WTC11 (cell line): ENCODE measurements around the gene OSCAR. TPM values are rescaled to one million over a fixed set of nuclear protein-coding genes. Genes with fewer than 3 reads are reported as not detected.

ENCODE experiments used
- ATAC-seq: fragments of 200-7000 bp; cut with Tn5 transposase; 2 replicates; pipeline ENCODE4 v1.10.0; 2021; ENCODE audit warnings: mild to moderate bottlenecking, moderate library complexity
- CTCF ChIA-PET: fragments of 300-600 bp; sonication (Branson Sonifier 250); formaldehyde crosslinking; loops from one replicate; lab custom pipeline; 2021; ENCODE audit warnings: antibody characterized with exemption; lab: Charles Lee
- POLR2A ChIA-PET: fragments of 350-600 bp; sonication (Branson Sonifier 250); formaldehyde crosslinking; loops from one replicate; lab custom pipeline; 2021; ENCODE audit warnings: antibody characterized with exemption; lab: Charles Lee
- DNase-seq: peaks from one replicate; pipeline ENCODE4 v3.0.0; 2021; ENCODE audit warnings: low spot score
- H3K27ac Mint-ChIP-seq: 2 replicates; pipeline ENCODE4 v1.8.0; 2021; ENCODE audit warnings: mixed read lengths
- H3K27me3 Mint-ChIP-seq: 2 replicates; pipeline ENCODE4 v1.8.0; 2021; ENCODE audit warnings: low read depth, mild to moderate bottlenecking, moderate library complexity, mixed read lengths
- H3K36me3 Mint-ChIP-seq: 2 replicates; pipeline ENCODE4 v1.8.0; 2021; ENCODE audit warnings: mixed read lengths
- H3K4me1 Mint-ChIP-seq: 2 replicates; pipeline ENCODE4 v1.8.0; 2022; ENCODE audit warnings: mixed read lengths
- H3K4me3 Mint-ChIP-seq: 2 replicates; pipeline ENCODE4 v1.8.0; 2021; ENCODE audit warnings: mild to moderate bottlenecking, moderate library complexity, mixed read lengths
- H3K9me3 Mint-ChIP-seq: 2 replicates; pipeline ENCODE4 v1.8.0; 2021; ENCODE audit warnings: mixed read lengths
- E2F5 ChIP-seq: sonication (generic); formaldehyde crosslinking; IDR thresholded peaks from 2 replicates; pipeline ENCODE4 v1.8.1; 2022; ENCODE audit warnings: mild to moderate bottlenecking, moderate library complexity, missing genetic modification reagents
- ERG ChIP-seq: fragments of 250-450 bp; sonication (Bioruptor Pico); IDR thresholded peaks from 2 replicates; pipeline ENCODE4 v1.8.0; 2021; ENCODE audit warnings: mild to moderate bottlenecking
- FOXK1 ChIP-seq: sonication (generic); formaldehyde crosslinking; IDR thresholded peaks from 2 replicates; pipeline ENCODE4 v1.8.0; 2022; ENCODE audit warnings: mild to moderate bottlenecking, moderate library complexity, missing genetic modification reagents
- FOXP4 ChIP-seq: sonication (generic); formaldehyde crosslinking; IDR thresholded peaks from 2 replicates; pipeline ENCODE4 v1.8.0; 2022; ENCODE audit warnings: mild to moderate bottlenecking, missing genetic modification reagents
- GABPB1 ChIP-seq: sonication (generic); formaldehyde crosslinking; IDR thresholded peaks from 2 replicates; pipeline ENCODE4 v1.8.1; 2023; ENCODE audit warnings: mild to moderate bottlenecking, missing genetic modification reagents
- GTF2I ChIP-seq: fragments of 250-450 bp; sonication (Bioruptor Pico); conservative IDR thresholded peaks from 2 replicates; pipeline ENCODE4 v1.4.0; 2021; ENCODE audit warnings: mild to moderate bottlenecking
- HMGXB4 ChIP-seq: sonication (generic); formaldehyde crosslinking; IDR thresholded peaks from 2 replicates; pipeline ENCODE4 v1.8.1; 2023; ENCODE audit warnings: mild to moderate bottlenecking, moderate library complexity, missing genetic modification reagents
- OVOL2 ChIP-seq: fragments of 250-450 bp; sonication (Bioruptor Pico); IDR thresholded peaks from 2 replicates; pipeline ENCODE4 v1.9.0; 2021; ENCODE audit warnings: mild to moderate bottlenecking, borderline replicate concordance
- RORB ChIP-seq: fragments of 250-450 bp; sonication (Bioruptor Pico); IDR thresholded peaks from 2 replicates; pipeline ENCODE4 v1.9.0; 2021; ENCODE audit warnings: mild to moderate bottlenecking
- SOX15 ChIP-seq: fragments of 250-450 bp; sonication (Bioruptor Pico); IDR thresholded peaks from 2 replicates; pipeline ENCODE4 v1.9.0; 2021; ENCODE audit warnings: mild to moderate bottlenecking
- ZNF121 ChIP-seq: sonication (generic); formaldehyde crosslinking; IDR thresholded peaks from 2 replicates; pipeline ENCODE4 v1.8.0; 2023; ENCODE audit warnings: missing genetic modification reagents
- total RNA-seq: library from RNA; stranded (reverse); gene quantifications from 3 replicates; pipeline ENCODE4 v1.2.3, GENCODE V29; 2021
- TF ChIP-seq, protein P1 (sequence below): sonication (generic); formaldehyde crosslinking; IDR thresholded peaks from 2 replicates; pipeline ENCODE4 v1.8.0; 2022; ENCODE audit warnings: mild to moderate bottlenecking, missing genetic modification reagents
- TF ChIP-seq, protein P2 (sequence below): fragments of 250-450 bp; sonication (Bioruptor Pico); IDR thresholded peaks from 2 replicates; pipeline ENCODE4 v2.1.2; 2022; ENCODE audit warnings: mild to moderate bottlenecking, moderate library complexity
- TF ChIP-seq, protein P3 (sequence below): sonication (generic); formaldehyde crosslinking; IDR thresholded peaks from 2 replicates; pipeline ENCODE4 v1.8.1; 2022; ENCODE audit warnings: low read depth, mild to moderate bottlenecking, moderate library complexity, missing genetic modification reagents, borderline replicate concordance

The OSCAR gene
- total RNA-seq, 1 experiment from 2014 or later = 2.3 TPM

DNA sequence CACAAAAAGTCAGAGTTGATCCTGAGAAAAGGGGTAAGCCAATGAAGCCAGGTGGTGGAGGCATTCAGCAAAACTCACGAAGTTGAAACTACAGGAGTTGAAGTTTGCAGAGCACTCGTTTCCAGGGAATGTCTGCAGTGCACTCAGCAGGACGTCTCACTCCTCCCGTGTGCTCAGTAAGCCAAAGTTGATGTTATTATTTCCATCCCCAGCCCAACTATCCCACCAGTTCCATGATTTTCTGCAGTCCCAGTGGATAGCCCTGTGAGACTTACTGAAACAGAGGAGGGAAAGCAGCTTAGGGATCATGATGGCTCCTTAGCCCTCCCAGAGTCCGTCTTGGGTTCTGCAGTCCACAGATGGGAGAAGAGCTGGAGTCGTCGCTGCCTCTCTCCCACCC lies 19.6 kb downstream of the OSCAR start, which contains the start of gene TARM1:
TSS of gene TARM1 (minus strand) at position 334 of the 400 bp plus-strand sequence. CDS start at position 309, 25 bp downstream.
- CTCF ChIA-PET = interaction anchor here (1.0 to 2.0 kb wide), 3 partner anchors 8 to 57 kb away, joined by 4 to 5 read pairs (median 5); no protein-coding TSS in a partner anchor

More for the DNA sequence above, 19.6 kb downstream of the OSCAR start, which contains the start of gene TARM1:
- POLR2A ChIA-PET = no interaction called here
- no peak within 1 kb of the TSS for H3K27ac Mint-ChIP-seq
- peak; percentile 64 for ATAC-seq
- H3K9me3 Mint-ChIP-seq = peaks cover 25% of the 10 kb centered on the region
- no peak within 1 kb of the TSS for H3K4me3 Mint-ChIP-seq
- TF ChIP-seq, protein P1, sequence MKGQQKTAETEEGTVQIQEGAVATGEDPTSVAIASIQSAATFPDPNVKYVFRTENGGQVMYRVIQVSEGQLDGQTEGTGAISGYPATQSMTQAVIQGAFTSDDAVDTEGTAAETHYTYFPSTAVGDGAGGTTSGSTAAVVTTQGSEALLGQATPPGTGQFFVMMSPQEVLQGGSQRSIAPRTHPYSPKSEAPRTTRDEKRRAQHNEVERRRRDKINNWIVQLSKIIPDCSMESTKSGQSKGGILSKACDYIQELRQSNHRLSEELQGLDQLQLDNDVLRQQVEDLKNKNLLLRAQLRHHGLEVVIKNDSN (CRISPR knock-in tag) = no peak
- TF ChIP-seq ZNF121 (CRISPR knock-in tag) (no peak), FOXK1 (CRISPR knock-in tag) (no peak), OVOL2 (CRISPR knock-in tag) (no peak), GABPB1 (CRISPR knock-in tag) (no peak), SOX15 (CRISPR knock-in tag) (no peak), FOXP4 (CRISPR knock-in tag) (no peak), E2F5 (CRISPR knock-in tag) (no peak), GTF2I (no peak), ERG (CRISPR knock-in tag) (no peak), RORB (CRISPR knock-in tag) (no peak), HMGXB4 (CRISPR knock-in tag) (no peak)
- TF ChIP-seq, protein P2, sequence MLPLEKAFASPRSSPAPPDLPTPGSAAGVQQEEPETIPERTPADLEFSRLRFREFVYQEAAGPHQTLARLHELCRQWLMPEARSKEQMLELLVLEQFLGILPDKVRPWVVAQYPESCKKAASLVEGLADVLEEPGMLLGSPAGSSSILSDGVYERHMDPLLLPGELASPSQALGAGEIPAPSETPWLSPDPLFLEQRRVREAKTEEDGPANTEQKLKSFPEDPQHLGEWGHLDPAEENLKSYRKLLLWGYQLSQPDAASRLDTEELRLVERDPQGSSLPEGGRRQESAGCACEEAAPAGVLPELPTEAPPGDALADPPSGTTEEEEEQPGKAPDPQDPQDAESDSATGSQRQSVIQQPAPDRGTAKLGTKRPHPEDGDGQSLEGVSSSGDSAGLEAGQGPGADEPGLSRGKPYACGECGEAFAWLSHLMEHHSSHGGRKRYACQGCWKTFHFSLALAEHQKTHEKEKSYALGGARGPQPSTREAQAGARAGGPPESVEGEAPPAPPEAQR (CRISPR knock-in tag) = no peak
- TF ChIP-seq, protein P3, sequence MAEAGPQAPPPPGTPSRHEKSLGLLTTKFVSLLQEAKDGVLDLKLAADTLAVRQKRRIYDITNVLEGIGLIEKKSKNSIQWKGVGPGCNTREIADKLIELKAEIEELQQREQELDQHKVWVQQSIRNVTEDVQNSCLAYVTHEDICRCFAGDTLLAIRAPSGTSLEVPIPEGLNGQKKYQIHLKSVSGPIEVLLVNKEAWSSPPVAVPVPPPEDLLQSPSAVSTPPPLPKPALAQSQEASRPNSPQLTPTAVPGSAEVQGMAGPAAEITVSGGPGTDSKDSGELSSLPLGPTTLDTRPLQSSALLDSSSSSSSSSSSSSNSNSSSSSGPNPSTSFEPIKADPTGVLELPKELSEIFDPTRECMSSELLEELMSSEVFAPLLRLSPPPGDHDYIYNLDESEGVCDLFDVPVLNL (CRISPR knock-in tag) = no peak
- H3K4me1 Mint-ChIP-seq = no peaks in the 10 kb centered on the region
- peaks cover 7% of the 10 kb centered on the region for H3K36me3 Mint-ChIP-seq
- peaks cover 11% of the 10 kb centered on the region for H3K27me3 Mint-ChIP-seq
- no peak for DNase-seq
